Liver (tissue), 9 donors: Measurements from ENCODE around the gene EYA4. TPM values are rescaled to one million over a fixed set of nuclear protein-coding genes. Genes with fewer than 3 reads are reported as not detected.

Source experiments
- DNase-seq: peaks from one replicate; pipeline ENCODE4 v3.0.0-alpha.2; 2017; ENCODE audit warnings: low spot score
- H3K27ac ChIP-seq, 2 donors: one replicate each; pipeline ENCODE4 v1.7.0; 2013; ENCODE audit warnings: inconsistent platforms in 2 of 2, low read length in 2 of 2, control low read depth in 1 of 2, low read depth in 1 of 2, mild to moderate bottlenecking in 1 of 2
- H3K27me3 ChIP-seq, 4 donors: one replicate each; pipeline versions ENCODE4 v1.6.1 to v1.7.0; 2013; ENCODE audit warnings: low read length in 3 of 4, inconsistent platforms in 1 of 4, mild to moderate bottlenecking in 1 of 4, moderate library complexity in 1 of 4; ENCODE audit not compliant: control insufficient read depth in 4 of 4, insufficient read depth in 4 of 4
- H3K36me3 ChIP-seq, 4 donors: one replicate each; pipeline versions ENCODE4 v1.6.1 to v1.7.0; 2013; ENCODE audit warnings: low read length in 3 of 4, mild to moderate bottlenecking in 3 of 4, low read depth in 1 of 4, moderate library complexity in 1 of 4; ENCODE audit not compliant: control insufficient read depth in 4 of 4, insufficient read depth in 3 of 4
- H3K4me1 ChIP-seq, 4 donors: one replicate each; pipeline versions ENCODE4 v1.6.1 to v1.7.0; 2013; ENCODE audit warnings: low read length in 3 of 4, mild to moderate bottlenecking in 3 of 4, moderate library complexity in 1 of 4; ENCODE audit not compliant: control insufficient read depth in 4 of 4, insufficient read depth in 4 of 4
- H3K4me3 ChIP-seq, 3 donors: one replicate each; pipeline versions ENCODE4 v1.6.1 to v1.7.0; 2013; ENCODE audit warnings: low read length in 3 of 3, control low read depth in 1 of 3, low read depth in 1 of 3, mild to moderate bottlenecking in 1 of 3
- H3K9ac ChIP-seq, 2 donors: one replicate each; pipeline ENCODE4 v1.7.0; 2013; ENCODE audit warnings: low read length in 2 of 2, mild to moderate bottlenecking in 2 of 2, moderate library complexity in 2 of 2, control low read depth in 1 of 2, low read depth in 1 of 2
- H3K9me3 ChIP-seq, 4 donors: one replicate each; pipeline versions ENCODE4 v1.6.1 to v1.7.0; 2013; ENCODE audit warnings: low read length in 3 of 4; ENCODE audit not compliant: control insufficient read depth in 4 of 4
- ATF3 ChIP-seq: IDR thresholded peaks from 2 replicates; pipeline ENCODE4 v1.6.1; 2016; ENCODE audit warnings: antibody characterized with exemption
- CTCF ChIP-seq: fragments of 150-350 bp; IDR thresholded peaks from 2 replicates; pipeline ENCODE4 v1.5.1; 2017; ENCODE audit warnings: improper control_type of control experiment, low read depth, low read length; ENCODE audit not compliant: missing input control
- EGR1 ChIP-seq, 2 donors: IDR thresholded peaks; 2 replicates each; pipeline ENCODE4 v1.6.1; 2016 to 2018; ENCODE audit warnings: antibody characterized with exemption in 2 of 2, low read depth in 2 of 2
- FOXA1 ChIP-seq: IDR thresholded peaks from 2 replicates; pipeline ENCODE4 v1.6.1; 2016; ENCODE audit warnings: antibody characterized with exemption
- GABPA ChIP-seq, 2 donors: IDR thresholded peaks in 1 of 2; conservative IDR thresholded peaks in 1 of 2; 2 replicates each; pipeline ENCODE4 v1.6.1; 2016; ENCODE audit warnings: antibody characterized with exemption in 2 of 2, mild to moderate bottlenecking in 1 of 2, moderate library complexity in 1 of 2
- REST ChIP-seq: IDR thresholded peaks from 2 replicates; pipeline ENCODE4 v1.6.1; 2016; ENCODE audit warnings: antibody characterized with exemption, mild to moderate bottlenecking
- RXRA ChIP-seq, 2 donors: IDR thresholded peaks; 2 replicates each; pipeline ENCODE4 v1.6.1; 2017 to 2018; ENCODE audit warnings: antibody characterized with exemption in 2 of 2, mild to moderate bottlenecking in 1 of 2
- TAF1 ChIP-seq: conservative IDR thresholded peaks from 2 replicates; pipeline ENCODE4 v1.6.1; 2016; ENCODE audit warnings: antibody characterized with exemption, mild to moderate bottlenecking
- YY1 ChIP-seq: IDR thresholded peaks from 2 replicates; pipeline ENCODE4 v1.6.1; 2016; ENCODE audit warnings: antibody characterized with exemption, mild to moderate bottlenecking
- ZBTB33 ChIP-seq: IDR thresholded peaks from 2 replicates; pipeline ENCODE4 v1.6.1; 2016; ENCODE audit warnings: antibody characterized with exemption
- WGBS: extraction: QIAGEN DNeasy Blood & Tissue Kit; methylation state at CpG from one replicate; pipeline ENCODE4 v1.1.7; 2013; 5-methylcytosine and 5-hydroxymethylcytosine counted together
- polyA plus RNA-seq, 2 donors: library from polyadenylated mRNA; stranded (reverse) in 1 of 2; unstranded in 1 of 2; fragments of 200-250 nt in 1 of 2; fragments of >200 nt in 1 of 2; fragmentation: Nextera tagmentation in 1 of 2; extraction: Ambion mirVana in 1 of 2; gene quantifications; one replicate each; pipeline versions ENCODE4 v1.2.1 to v1.2.3, GENCODE V29; 2013 to 2015
- total RNA-seq, 2 donors: library from RNA; depleted of rRNA; stranded (reverse); fragments of >200 nt; gene quantifications; one replicate each; pipeline ENCODE4 v1.2.3, GENCODE V29; 2014
- donor health status: healthy.
- donor health status: healthy.
- donor health status: healthy.
- donor health status: healthy.
- donor health status: healthy.

The EYA4 gene
- total RNA-seq: under 1 TPM in 1 of 2 donors, not detected in 1; 0.50 TPM
- polyA plus RNA-seq: under 1 TPM in 1 of 2 donors, not detected in 1; 0.05 TPM

GRCh38 chr6:133241086-133241900 is at the start of gene EYA4:
Gene EYA4 (plus strand): TSS chr6:133241357. CDS start chr6:133274781, 33,424 bp downstream.
- Histone ChIP-seq H3K4me1 (peaks cover 9 to 30% (median 26%) of the 10 kb centered on the region in 4 donors), H3K27me3 (peaks cover 2 to 18% (median 14%) of the 10 kb centered on the region in 4 donors), H3K36me3 (no peaks in the 10 kb centered on the region), H3K9ac (no peak within 1 kb of the TSS), H3K9me3 (peaks cover 0 to 3% (median 0%) of the 10 kb centered on the region in 4 donors), H3K27ac (no peak within 1 kb of the TSS), H3K4me3 (peak within 1 kb of the TSS in 2 of 3 donors; percentile 25 to 49)
- no peak for DNase-seq
- no peak for TF ChIP-seq FOXA1
- TF ChIP-seq RXRA (IDR thresholded peaks at IDR 0.05): no peak
- TF ChIP-seq GABPA (IDR thresholded peaks at IDR 0.05 in 1 of 2, conservative IDR thresholded peaks at IDR 0.05 in 1 of 2): no peak
- no peak for TF ChIP-seq ZBTB33
- no peak for TF ChIP-seq YY1
- 3% methylated on average over 84 of the region's 84 CpGs for WGBS

- Histone ChIP-seq H3K27ac (no peak overlapping the region), H3K9me3 (no peaks in the 10 kb centered on the region), H3K4me1 (no peaks in the 10 kb centered on the region), H3K36me3 (no peaks in the 10 kb centered on the region), H3K27me3 (peaks cover 0 to 20% (median 0%) of the 10 kb centered on the region in 4 donors), H3K4me3 (no peak overlapping the region), H3K9ac (no peak overlapping the region)
- TF ChIP-seq FOXA1 (no peak), ATF3 (no peak), EGR1 (IDR thresholded peaks at IDR 0.05; ENCODE audit: low read depth in 2 of 2) (no peak), REST (no peak), CTCF (no peak), TAF1 (no peak)
- 82% methylated on average over 1 of the region's 1 CpG for WGBS
- DNase-seq: no peak
Measured at GRCh38 chr6:133193396-133193795, 47.8 kb upstream of the EYA4 start.
